ENCODE results near the gene SH3RF3. TPM values are rescaled to one million over a fixed set of nuclear protein-coding genes. Genes with fewer than 3 reads are reported as not detected.
A peak's percentile ranks its signal among the peaks of the same experiment; 100 is the strongest.

Gene SH3RF3
- total RNA-seq, 4 donors from 2014 or later: 2.4 to 5.5 (median 2.9) TPM

DNA sequence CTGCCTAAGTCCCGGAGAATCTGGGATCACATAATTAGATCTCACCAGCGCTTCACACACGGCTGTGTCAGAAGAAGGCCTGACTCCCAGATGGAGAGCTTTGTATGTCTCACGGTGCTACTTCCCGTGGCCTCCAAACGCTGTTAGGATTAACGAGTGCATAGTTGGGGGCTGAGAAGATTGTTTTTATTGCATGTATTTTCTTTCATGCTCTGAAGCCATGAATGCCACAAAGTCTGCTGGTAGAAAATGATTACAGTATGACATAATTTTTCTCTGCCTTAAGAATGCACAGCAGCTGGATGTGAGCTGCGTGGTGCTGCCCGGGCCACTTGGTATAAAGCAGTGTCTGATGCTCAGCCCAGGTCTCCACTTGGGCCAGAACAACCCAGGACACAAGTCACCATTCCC, 318.3 kb downstream of the SH3RF3 start:
- no peak for DNase-seq
- peaks cover 4 to 40% (median 7%) of the 10 kb centered on the region in 3 donors for H3K4me1 ChIP-seq
- H3K9me3 ChIP-seq: peaks cover 0 to 28% (median 9%) of the 10 kb centered on the region in 3 donors
- intact Hi-C loops (cut with DNase I): no loop called here
- no peak overlapping the region for H3K4me3 ChIP-seq
- peak overlapping the region in 3 of 4 donors; percentile 49 to 53 (median 50) for H3K27ac ChIP-seq
- TF ChIP-seq, protein P1, sequence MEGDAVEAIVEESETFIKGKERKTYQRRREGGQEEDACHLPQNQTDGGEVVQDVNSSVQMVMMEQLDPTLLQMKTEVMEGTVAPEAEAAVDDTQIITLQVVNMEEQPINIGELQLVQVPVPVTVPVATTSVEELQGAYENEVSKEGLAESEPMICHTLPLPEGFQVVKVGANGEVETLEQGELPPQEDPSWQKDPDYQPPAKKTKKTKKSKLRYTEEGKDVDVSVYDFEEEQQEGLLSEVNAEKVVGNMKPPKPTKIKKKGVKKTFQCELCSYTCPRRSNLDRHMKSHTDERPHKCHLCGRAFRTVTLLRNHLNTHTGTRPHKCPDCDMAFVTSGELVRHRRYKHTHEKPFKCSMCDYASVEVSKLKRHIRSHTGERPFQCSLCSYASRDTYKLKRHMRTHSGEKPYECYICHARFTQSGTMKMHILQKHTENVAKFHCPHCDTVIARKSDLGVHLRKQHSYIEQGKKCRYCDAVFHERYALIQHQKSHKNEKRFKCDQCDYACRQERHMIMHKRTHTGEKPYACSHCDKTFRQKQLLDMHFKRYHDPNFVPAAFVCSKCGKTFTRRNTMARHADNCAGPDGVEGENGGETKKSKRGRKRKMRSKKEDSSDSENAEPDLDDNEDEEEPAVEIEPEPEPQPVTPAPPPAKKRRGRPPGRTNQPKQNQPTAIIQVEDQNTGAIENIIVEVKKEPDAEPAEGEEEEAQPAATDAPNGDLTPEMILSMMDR (IDR thresholded peaks at IDR 0.05): no peak
- TF ChIP-seq POLR2A (IDR thresholded peaks at IDR 0.05): no peak
- 60 to 66% methylated on average over 9 of the region's 9 CpGs for WGBS, 2 donors
- peaks cover 0 to 21% (median 0%) of the 10 kb centered on the region in 3 donors for H3K36me3 ChIP-seq
- H3K27me3 ChIP-seq: no peaks in the 10 kb centered on the region

DNA sequence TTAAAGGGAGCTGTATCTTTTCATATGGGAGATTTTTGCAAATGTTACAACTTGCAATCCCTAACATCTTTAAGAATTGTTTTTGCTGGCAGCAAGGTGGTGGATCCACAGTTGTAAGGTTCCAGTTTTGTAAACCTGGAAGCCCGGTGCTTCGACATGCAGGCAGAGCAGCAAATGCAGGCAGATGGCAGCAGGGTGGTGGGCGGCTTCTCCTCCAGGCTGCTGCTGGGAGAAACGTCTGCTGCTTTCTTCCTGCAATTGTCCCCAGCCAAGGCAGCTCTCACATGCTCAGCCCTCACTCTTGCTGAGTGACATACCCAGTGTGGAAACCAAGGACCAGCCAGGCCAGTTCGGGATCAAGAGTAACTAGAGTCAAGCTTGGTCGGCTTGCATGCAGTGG, 318.8 kb downstream of the SH3RF3 start:
- intact Hi-C loops (cut with DNase I): no loop called here
- Histone ChIP-seq H3K27me3 (no peaks in the 10 kb centered on the region), H3K36me3 (peaks cover 0 to 21% (median 0%) of the 10 kb centered on the region in 3 donors), H3K4me1 (peaks cover 4 to 40% (median 7%) of the 10 kb centered on the region in 3 donors), H3K9me3 (peaks cover 0 to 23% (median 6%) of the 10 kb centered on the region in 3 donors), H3K27ac (peak overlapping the region in 3 of 4 donors; percentile 49 to 53 (median 50)), H3K4me3 (no peak overlapping the region)
- DNase-seq: no peak
- 66 to 77% methylated on average over 5 to 6 of the region's 6 CpGs for WGBS, 2 donors
- TF ChIP-seq, protein P1 (IDR thresholded peaks at IDR 0.05): no peak

DNA sequence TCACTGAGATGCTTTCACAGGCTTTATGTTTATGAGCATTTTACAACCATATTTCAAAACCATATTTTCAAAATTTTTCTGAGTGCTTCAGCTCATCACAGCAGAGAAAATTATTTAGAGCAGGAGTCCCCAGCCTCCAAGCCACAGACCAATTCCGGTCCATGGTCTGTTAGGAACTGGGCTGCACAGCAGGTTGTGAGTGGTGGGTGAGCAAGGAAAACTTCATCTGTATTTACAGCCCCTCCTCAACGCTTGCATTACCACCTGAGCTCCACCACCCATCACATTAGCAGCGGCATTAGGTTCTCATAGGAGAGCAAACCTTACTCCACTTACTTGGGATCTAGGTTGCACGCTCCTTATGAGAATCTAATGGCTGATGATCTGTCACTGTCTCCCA, 319.2 kb downstream of the SH3RF3 start:
- Histone ChIP-seq H3K4me3 (no peak overlapping the region), H3K27me3 (no peaks in the 10 kb centered on the region), H3K4me1 (peaks cover 4 to 40% (median 7%) of the 10 kb centered on the region in 3 donors), H3K36me3 (peaks cover 0 to 21% (median 0%) of the 10 kb centered on the region in 3 donors), H3K9me3 (peaks cover 0 to 19% (median 2%) of the 10 kb centered on the region in 3 donors), H3K27ac (no peak overlapping the region)
- TF ChIP-seq, protein P1 (IDR thresholded peaks at IDR 0.05): no peak
- DNase-seq: no peak
- intact Hi-C loops (cut with DNase I): no loop called here
- 91 to 94% methylated on average over 3 to 4 of the region's 4 CpGs for WGBS, 2 donors

DNA sequence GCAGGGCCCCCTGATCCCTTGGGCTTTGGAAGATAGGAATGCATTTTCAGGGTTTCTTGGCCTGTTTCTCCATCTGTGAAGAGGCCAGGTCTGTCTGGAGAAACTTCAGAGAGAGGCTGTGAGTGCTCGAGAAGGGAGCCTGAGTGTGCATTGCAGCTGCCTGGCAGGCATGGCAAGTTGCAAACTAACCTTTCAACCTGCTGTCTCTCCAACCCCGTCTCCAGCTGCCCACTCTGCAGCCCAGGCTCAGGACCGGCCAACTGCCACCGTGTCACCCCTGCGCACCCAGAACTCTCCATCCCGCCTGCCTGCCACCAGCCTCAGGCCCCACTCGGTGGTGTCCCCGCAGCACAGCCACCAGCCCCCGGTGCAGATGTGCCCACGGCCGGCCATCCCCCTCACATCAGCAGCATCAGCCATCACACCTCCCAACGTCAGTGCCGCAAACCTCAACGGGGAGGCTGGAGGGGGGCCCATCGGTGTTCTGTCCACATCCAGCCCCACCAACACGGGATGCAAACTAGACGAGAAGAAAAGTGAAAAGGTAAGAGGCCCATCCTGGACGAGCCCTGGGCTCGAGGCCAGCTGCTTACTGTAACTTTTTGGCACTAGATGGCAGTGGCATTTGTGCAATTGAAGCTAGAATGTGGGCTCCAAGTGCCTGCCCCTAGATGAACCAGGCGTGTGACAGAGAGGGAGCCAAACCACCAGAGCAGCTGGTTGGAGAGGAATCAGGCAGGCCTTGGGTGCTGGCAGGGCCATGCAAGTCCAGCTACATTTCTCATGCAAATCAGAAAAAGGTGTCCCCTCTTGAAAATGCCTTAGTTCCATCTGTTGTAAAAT, 320.2 kb downstream of the SH3RF3 start:
- H3K4me1 ChIP-seq: peaks cover 4 to 40% (median 7%) of the 10 kb centered on the region in 3 donors
- peaks cover 0 to 21% (median 0%) of the 10 kb centered on the region in 3 donors for H3K36me3 ChIP-seq
- peaks cover 0 to 12% (median 0%) of the 10 kb centered on the region in 3 donors for H3K9me3 ChIP-seq
- WGBS, 2 donors: 35 to 56% methylated on average over 5 to 12 of the region's 20 CpGs
- no peak for DNase-seq
- H3K27ac ChIP-seq: no peak overlapping the region
- intact Hi-C loops (cut with DNase I): no loop called here
- TF ChIP-seq, protein P1 (IDR thresholded peaks at IDR 0.05): peak in 2 of 6 experiments; percentile 13
- no peak for TF ChIP-seq POLR2A (IDR thresholded peaks at IDR 0.05)
- H3K27me3 ChIP-seq: no peaks in the 10 kb centered on the region
- H3K4me3 ChIP-seq: no peak overlapping the region

DNA sequence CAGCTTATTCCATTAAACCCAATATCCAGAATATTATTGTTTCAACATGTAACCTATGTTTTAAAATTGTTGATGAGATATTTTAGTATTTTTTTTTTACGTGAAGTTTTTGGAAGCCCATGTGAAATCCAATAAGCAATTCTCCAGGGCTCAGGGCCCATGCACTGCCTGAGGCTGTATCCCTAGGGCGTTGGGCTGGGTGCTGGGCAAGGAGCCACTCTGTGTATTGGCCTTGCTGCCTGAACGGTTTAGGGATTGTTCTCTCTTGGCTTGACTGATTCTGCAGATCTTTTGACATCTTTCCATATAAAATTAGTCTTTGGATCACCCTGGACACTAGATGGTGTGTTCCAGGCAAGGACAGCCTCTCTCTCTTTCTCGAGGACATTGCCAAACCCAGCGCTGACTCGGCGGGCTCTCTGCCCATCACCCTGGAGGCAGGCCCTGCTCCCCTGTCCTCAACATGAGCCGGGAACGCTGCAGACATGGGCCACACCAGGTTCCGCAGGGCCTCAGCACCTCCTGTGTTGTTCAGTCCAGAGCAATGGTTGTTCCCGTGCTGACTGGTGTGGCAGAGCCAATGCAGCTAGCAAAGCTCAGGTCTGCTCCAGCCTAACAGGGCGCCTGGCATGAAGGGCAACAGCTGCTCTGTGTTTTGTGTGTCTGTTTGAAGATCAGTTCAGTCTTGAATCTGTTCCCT, 321.7 kb downstream of the SH3RF3 start:
- DNase-seq: no peak

More for the DNA sequence above, 321.7 kb downstream of the SH3RF3 start:
- no peak for TF ChIP-seq POLR2A (IDR thresholded peaks at IDR 0.05)
- TF ChIP-seq, protein P1 (IDR thresholded peaks at IDR 0.05): no peak
- no peak overlapping the region for H3K27ac ChIP-seq
- H3K27me3 ChIP-seq: peaks cover 0 to 2% (median 0%) of the 10 kb centered on the region in 4 donors
- H3K4me1 ChIP-seq: peaks cover 4 to 40% (median 7%) of the 10 kb centered on the region in 3 donors
- H3K36me3 ChIP-seq: peaks cover 0 to 22% (median 0%) of the 10 kb centered on the region in 3 donors
- WGBS, 2 donors: 42 to 56% methylated on average over 3 to 6 of the region's 12 CpGs
- no peaks in the 10 kb centered on the region for H3K9me3 ChIP-seq
- no peak overlapping the region for H3K4me3 ChIP-seq
- intact Hi-C loops (cut with DNase I): no loop called here
